Endothelial cell of umbilical vein (primary cell): ENCODE measurements around the gene ABCG5. TPM values are rescaled to one million over a fixed set of nuclear protein-coding genes. Genes with fewer than 3 reads are reported as not detected.

Experiments
- BruUV-seq: library from RNA; stranded (reverse); fragments of 400-500 nt; replicated peaks from 2 replicates; lab custom pipeline; 2021; lab: Mats Ljungman, UMichigan
- CTCF ChIA-PET: fragments of 300-600, 350-600 bp; sonication (Branson Sonifier 250); formaldehyde crosslinking; loops from one replicate; lab custom pipeline; 2021; ENCODE audit warnings: antibody characterized with exemption, inconsistent platforms; lab: Charles Lee
- POLR2A ChIA-PET: fragments of 300-600, 350-600 bp; sonication (Branson Sonifier 250); formaldehyde crosslinking; loops from one replicate; lab custom pipeline; 2021; ENCODE audit warnings: antibody characterized with exemption, inconsistent platforms; lab: Charles Lee
- DNase-seq: peaks from one replicate; pipeline ENCODE4 v3.0.0-alpha.2; 2011; ENCODE audit warnings: low read depth, low spot score
- FAIRE-seq: peaks from 2 replicates; lab custom pipeline; 2011; peaks lifted over from hg19 to GRCh38; lab: Jason Lieb, UNC
- H2AFZ ChIP-seq: 2 replicates; pipeline ENCODE4 v1.6.0; 2012; ENCODE audit warnings: low read depth, low read length, control low read depth, inconsistent platforms
- H3K27ac ChIP-seq: 2 replicates; pipeline ENCODE4 v1.5.1; 2011; ENCODE audit warnings: low read depth, mild to moderate bottlenecking, control low read depth, low read length, moderate library complexity; ENCODE audit not compliant: insufficient read depth
- H3K27me3 ChIP-seq, 2 experiments: 2 replicates each; pipeline versions ENCODE4 v1.6.0 to v1.6.1; 2011; ENCODE audit warnings: low read length in 2 of 2, mixed read lengths in 1 of 2; ENCODE audit not compliant: control insufficient read depth in 2 of 2, insufficient read depth in 2 of 2
- H3K36me3 ChIP-seq, 2 experiments: 2 replicates in 1 of 2; 3 replicates in 1 of 2; pipeline ENCODE4 v1.5.1; 2011; ENCODE audit warnings: low read length in 2 of 2, mild to moderate bottlenecking in 1 of 2, moderate library complexity in 1 of 2; ENCODE audit not compliant: control insufficient read depth in 2 of 2, insufficient read depth in 2 of 2; ENCODE audit errors: extremely low read depth in 1 of 2
- H3K4me1 ChIP-seq: 3 replicates; pipeline ENCODE4 v1.5.1; 2011; ENCODE audit warnings: mild to moderate bottlenecking, low read length; ENCODE audit not compliant: control insufficient read depth, insufficient read depth; ENCODE audit errors: extremely low read depth
- H3K4me2 ChIP-seq: 2 replicates; pipeline ENCODE4 v1.6.1; 2011; ENCODE audit warnings: low read length, control low read depth, mixed read lengths; ENCODE audit not compliant: insufficient read depth
- H3K4me3 ChIP-seq, 3 experiments: fragments of 200-600 bp in 1 of 3; sonication (generic), shearing (Covaris generic) in 1 of 3; replicated peaks in 1 of 3; 2 replicates each; pipeline ENCODE4 v1.5.1; 2011 to 2016; ENCODE audit warnings: control low read depth in 3 of 3, low read length in 3 of 3, mild to moderate bottlenecking in 2 of 3, inconsistent platforms in 1 of 3, low read depth in 1 of 3, moderate library complexity in 1 of 3; ENCODE audit not compliant: insufficient read depth in 1 of 3
- H3K79me2 ChIP-seq: 2 replicates; pipeline ENCODE4 v1.6.0; 2012; ENCODE audit warnings: low read length, inconsistent platforms; ENCODE audit not compliant: control insufficient read depth, insufficient read depth
- H3K9ac ChIP-seq: replicated peaks from 2 replicates; pipeline ENCODE3; 2011; ENCODE audit warnings: low read length, control low read depth; ENCODE audit not compliant: insufficient read depth; ENCODE audit errors: extremely low read depth
- H3K9me1 ChIP-seq: replicated peaks from 3 replicates; pipeline ENCODE4 v1.6.0; 2011; ENCODE audit warnings: mild to moderate bottlenecking, low read length; ENCODE audit not compliant: control insufficient read depth, insufficient read depth; ENCODE audit errors: extremely low read depth
- H3K9me3 ChIP-seq: replicated peaks from 2 replicates; pipeline ENCODE4 v1.5.1; 2012; ENCODE audit warnings: low read length, inconsistent platforms; ENCODE audit not compliant: control insufficient read depth, insufficient read depth
- H4K20me1 ChIP-seq: replicated peaks from 2 replicates; pipeline ENCODE3; 2011; ENCODE audit warnings: mild to moderate bottlenecking, low read length; ENCODE audit not compliant: control insufficient read depth, insufficient read depth; ENCODE audit errors: extremely low read depth
- CTCF ChIP-seq, 2 donors: IDR thresholded peaks; 1 replicate in 1 of 2; 2 replicates in 1 of 2; pipeline ENCODE4 v1.5.1; 2011; ENCODE audit warnings: low read length in 2 of 2, mild to moderate bottlenecking in 2 of 2, moderate library complexity in 2 of 2, control low read depth in 1 of 2, inconsistent platforms in 1 of 2, low read depth in 1 of 2; ENCODE audit not compliant: insufficient read depth in 1 of 2; ENCODE audit errors: extremely low read depth in 1 of 2
- EZH2 ChIP-seq: IDR thresholded peaks from 2 replicates; pipeline ENCODE4 v1.6.1; 2012; ENCODE audit warnings: borderline replicate concordance, low read depth, mild to moderate bottlenecking, moderate library complexity, low read length, inconsistent platforms; ENCODE audit not compliant: severe bottlenecking
- FOS ChIP-seq: IDR thresholded peaks from 2 replicates; pipeline ENCODE4 v1.6.1; 2011; ENCODE audit warnings: mild to moderate bottlenecking, low read length, moderate library complexity, borderline replicate concordance; ENCODE audit not compliant: insufficient read depth
- GATA2 ChIP-seq: IDR thresholded peaks from 2 replicates; pipeline ENCODE4 v1.7.0; 2011; ENCODE audit warnings: low read depth, mild to moderate bottlenecking, moderate library complexity, mixed read lengths, low read length; ENCODE audit not compliant: insufficient read length, insufficient read depth
- JUN ChIP-seq: IDR thresholded peaks from 2 replicates; pipeline ENCODE4 v1.6.1; 2011; ENCODE audit warnings: borderline replicate concordance, low read depth; ENCODE audit not compliant: insufficient read length, insufficient read depth
- MAX ChIP-seq: IDR thresholded peaks from 2 replicates; pipeline ENCODE4 v1.6.1; 2011; ENCODE audit not compliant: insufficient read depth, insufficient read length
- MYC ChIP-seq: IDR thresholded peaks from one replicate; pipeline ENCODE4 v1.6.1; 2011; ENCODE audit warnings: mild to moderate bottlenecking, low read depth, low read length
- POLR2A ChIP-seq: IDR thresholded peaks from 2 replicates; pipeline ENCODE4 v1.6.1; 2012; ENCODE audit warnings: low read depth, mild to moderate bottlenecking, control low read depth, low read length
- POLR2AphosphoS5 ChIP-seq: IDR thresholded peaks from 2 replicates; pipeline ENCODE4 v1.6.1; 2012; ENCODE audit warnings: low read depth, mild to moderate bottlenecking, control low read depth, low read length, moderate library complexity; ENCODE audit not compliant: insufficient read depth
- dilution Hi-C: fragments of 300-500 bp; cut with MboI; formaldehyde crosslinking; loops from one replicate; pipeline ENCODE4 v1.15.0; 2019; ENCODE audit warnings: low sequenced_read_pairs; ENCODE audit not compliant: extremely low pct_ligation_motif_present
- intact Hi-C: fragments of 100-400 bp; cut with micrococcal nuclease; formaldehyde crosslinking; loops from one replicate; pipeline ENCODE4 v1.10.0; 2022
- polyA plus RNA-seq, 4 experiments: library from polyadenylated mRNA; depleted of rRNA in 3 of 4; stranded (reverse) in 3 of 4; unstranded in 1 of 4; fragments of >200 nt; gene quantifications; 2 replicates each; pipeline versions ENCODE4 v1.2.1 to v1.2.3, GENCODE V29; 2011 to 2012; ENCODE audit warnings: missing spikeins in 1 of 4
- total RNA-seq: library from RNA; stranded (reverse); gene quantifications from 2 replicates; pipeline ENCODE4 v1.2.3, GENCODE V29; 2021

ABCG5 gene
- total and polyA plus RNA-seq, 2 donors (not counting 3 experiments of a cell fraction or from before 2014, with no cell fraction given) = not detected

- no peaks in the 10 kb centered on the region for H3K4me1 ChIP-seq
- H4K20me1 ChIP-seq = no peaks in the 10 kb centered on the region
- DNase-seq (no peak), FAIRE-seq (no peak)
- dilution Hi-C loops (no loop called here), intact Hi-C loops (no loop called here)
- H3K4me3 ChIP-seq = no peak overlapping the region
- H3K27me3 ChIP-seq = peaks cover 7 to 15% of the 10 kb centered on the region in 2 experiments
- no peaks in the 10 kb centered on the region for H3K9me3 ChIP-seq
- H3K4me2 ChIP-seq = no peak overlapping the region
- H3K9me1 ChIP-seq = no peaks in the 10 kb centered on the region
- no peaks in the 10 kb centered on the region for H3K79me2 ChIP-seq
- TF ChIP-seq JUN (no peak), MAX (no peak), GATA2 (no peak), FOS (no peak), POLR2A (no peak), EZH2 (no peak), POLR2AphosphoS5 (no peak), CTCF (IDR thresholded peaks at IDR 0.05; ENCODE audit: extremely low read depth in 1 of 2, insufficient read depth in 1 of 2, low read depth in 1 of 2, low read length in 2 of 2) (no peak), MYC (no peak)
- H3K36me3 ChIP-seq = no peaks in the 10 kb centered on the region
- no peak overlapping the region for H3K27ac ChIP-seq
- H2AFZ ChIP-seq = no peak overlapping the region
- H3K9ac ChIP-seq = no peak overlapping the region
- ChIA-PET POLR2A (no interaction called here), CTCF (no interaction called here)
- BruUV-seq = no TSS peak
Measured at GRCh38 chr2:43854671-43855070, 16.0 kb upstream of the ABCG5 start.
